PFSK-1 (cell line): ENCODE measurements around the gene DPH1.

Experiments used
- FOXP2 ChIP-seq: optimal IDR thresholded peaks from 2 replicates; pipeline ENCODE3; 2011; ENCODE audit warnings: borderline replicate concordance, control low read depth, inconsistent platforms; ENCODE audit not compliant: insufficient read depth; ENCODE audit errors: extremely low read length, extremely low read depth
- POLR2AphosphoS5 ChIP-seq: IDR thresholded peaks from 2 replicates; pipeline ENCODE4 v1.6.1; 2012; ENCODE audit warnings: low read depth, mild to moderate bottlenecking, control low read depth, low read length, moderate library complexity
- SIN3A ChIP-seq: IDR thresholded peaks from 2 replicates; pipeline ENCODE4 v1.6.1; 2012; ENCODE audit warnings: mild to moderate bottlenecking, low read length, moderate library complexity, borderline replicate concordance; ENCODE audit not compliant: insufficient read depth
- TAF1 ChIP-seq: IDR thresholded peaks from 2 replicates; pipeline ENCODE4 v1.6.1; 2012; ENCODE audit warnings: low read length, control low read depth, borderline replicate concordance; ENCODE audit not compliant: insufficient read depth
- TF ChIP-seq, protein P1 (sequence below), 2 experiments: IDR thresholded peaks; 2 replicates each; pipeline versions ENCODE4 v1.6.1 to v1.8.0; 2011 to 2012; ENCODE audit warnings: low read depth in 2 of 2, low read length in 2 of 2, control low read depth in 1 of 2, inconsistent platforms in 1 of 2, mild to moderate bottlenecking in 1 of 2, moderate library complexity in 1 of 2; ENCODE audit not compliant: insufficient read depth in 1 of 2

The DPH1 gene

DNA sequence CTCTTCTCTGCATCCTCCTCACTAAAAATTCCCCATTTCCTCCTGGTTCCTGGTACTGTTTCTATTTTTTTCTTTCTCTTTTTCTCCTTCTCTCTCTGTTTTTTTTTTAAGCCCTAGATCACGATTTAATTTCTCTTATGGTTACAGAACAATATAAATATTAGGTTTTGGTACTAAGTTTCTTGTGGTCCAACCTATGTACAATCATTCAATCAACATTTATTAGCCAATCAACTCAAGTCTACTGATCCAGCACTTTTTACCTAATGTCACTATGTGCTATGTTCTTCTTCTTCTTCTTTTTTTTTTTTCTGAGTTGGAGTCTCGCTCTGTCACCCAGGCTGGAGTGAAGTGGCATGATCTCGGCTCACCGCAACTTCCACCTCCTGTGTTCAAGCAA is 17.5 kb upstream of the DPH1 start:
- TF ChIP-seq POLR2AphosphoS5, result no peak
- TF ChIP-seq, protein P1, sequence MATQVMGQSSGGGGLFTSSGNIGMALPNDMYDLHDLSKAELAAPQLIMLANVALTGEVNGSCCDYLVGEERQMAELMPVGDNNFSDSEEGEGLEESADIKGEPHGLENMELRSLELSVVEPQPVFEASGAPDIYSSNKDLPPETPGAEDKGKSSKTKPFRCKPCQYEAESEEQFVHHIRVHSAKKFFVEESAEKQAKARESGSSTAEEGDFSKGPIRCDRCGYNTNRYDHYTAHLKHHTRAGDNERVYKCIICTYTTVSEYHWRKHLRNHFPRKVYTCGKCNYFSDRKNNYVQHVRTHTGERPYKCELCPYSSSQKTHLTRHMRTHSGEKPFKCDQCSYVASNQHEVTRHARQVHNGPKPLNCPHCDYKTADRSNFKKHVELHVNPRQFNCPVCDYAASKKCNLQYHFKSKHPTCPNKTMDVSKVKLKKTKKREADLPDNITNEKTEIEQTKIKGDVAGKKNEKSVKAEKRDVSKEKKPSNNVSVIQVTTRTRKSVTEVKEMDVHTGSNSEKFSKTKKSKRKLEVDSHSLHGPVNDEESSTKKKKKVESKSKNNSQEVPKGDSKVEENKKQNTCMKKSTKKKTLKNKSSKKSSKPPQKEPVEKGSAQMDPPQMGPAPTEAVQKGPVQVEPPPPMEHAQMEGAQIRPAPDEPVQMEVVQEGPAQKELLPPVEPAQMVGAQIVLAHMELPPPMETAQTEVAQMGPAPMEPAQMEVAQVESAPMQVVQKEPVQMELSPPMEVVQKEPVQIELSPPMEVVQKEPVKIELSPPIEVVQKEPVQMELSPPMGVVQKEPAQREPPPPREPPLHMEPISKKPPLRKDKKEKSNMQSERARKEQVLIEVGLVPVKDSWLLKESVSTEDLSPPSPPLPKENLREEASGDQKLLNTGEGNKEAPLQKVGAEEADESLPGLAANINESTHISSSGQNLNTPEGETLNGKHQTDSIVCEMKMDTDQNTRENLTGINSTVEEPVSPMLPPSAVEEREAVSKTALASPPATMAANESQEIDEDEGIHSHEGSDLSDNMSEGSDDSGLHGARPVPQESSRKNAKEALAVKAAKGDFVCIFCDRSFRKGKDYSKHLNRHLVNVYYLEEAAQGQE (IDR thresholded peaks at IDR 0.05; ENCODE audit: insufficient read depth in 1 of 2, low read depth in 2 of 2, low read length in 2 of 2), result no peak
- no peak for TF ChIP-seq TAF1
- no peak for TF ChIP-seq FOXP2
- no peak for TF ChIP-seq SIN3A

DNA sequence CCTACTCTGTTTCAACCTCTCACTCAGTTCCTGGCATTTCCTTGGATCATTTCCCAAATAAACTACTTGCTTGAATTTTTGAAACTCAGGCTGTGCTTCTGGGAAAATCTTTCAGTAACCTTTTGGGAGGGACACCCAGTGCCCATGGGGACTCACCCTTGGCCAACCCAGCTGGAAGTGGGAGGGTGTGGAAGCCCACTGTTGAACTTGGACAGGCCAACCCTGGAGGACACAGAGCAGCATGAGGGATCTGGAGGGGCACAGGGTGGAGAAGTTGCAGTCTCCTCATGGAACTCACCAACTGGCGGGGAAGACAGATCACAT is 16.0 kb upstream of the DPH1 start:
- TF ChIP-seq TAF1 (no peak), POLR2AphosphoS5 (no peak), FOXP2 (no peak), SIN3A (no peak)
- TF ChIP-seq, protein P1 (IDR thresholded peaks at IDR 0.05; ENCODE audit: insufficient read depth in 1 of 2, low read depth in 2 of 2, low read length in 2 of 2), result no peak

DNA sequence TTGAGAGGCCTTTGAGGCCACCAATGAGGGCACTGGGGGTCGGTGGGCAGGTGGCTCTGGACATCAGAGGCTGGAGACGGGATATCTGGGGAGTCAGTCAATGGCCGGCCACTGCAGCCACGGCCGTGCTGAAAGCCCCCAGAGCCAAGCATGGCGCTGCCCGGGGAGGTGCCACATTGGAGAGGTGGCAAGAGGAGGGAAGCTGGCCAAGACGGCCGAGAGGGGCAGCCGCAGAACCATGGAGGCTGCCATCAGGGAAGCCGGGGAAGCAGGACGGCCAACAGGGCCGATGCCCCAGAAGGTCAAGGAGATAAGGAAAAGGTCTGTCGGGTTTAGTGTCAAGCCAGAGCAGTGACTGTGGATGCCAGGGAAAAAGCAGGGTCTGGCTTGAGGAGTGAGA is 14.6 kb upstream of the DPH1 start:
- TF ChIP-seq, protein P1 (IDR thresholded peaks at IDR 0.05; ENCODE audit: insufficient read depth in 1 of 2, low read depth in 2 of 2, low read length in 2 of 2), result no peak
- TF ChIP-seq FOXP2 (no peak), TAF1 (no peak), POLR2AphosphoS5 (no peak), SIN3A (no peak)

DNA sequence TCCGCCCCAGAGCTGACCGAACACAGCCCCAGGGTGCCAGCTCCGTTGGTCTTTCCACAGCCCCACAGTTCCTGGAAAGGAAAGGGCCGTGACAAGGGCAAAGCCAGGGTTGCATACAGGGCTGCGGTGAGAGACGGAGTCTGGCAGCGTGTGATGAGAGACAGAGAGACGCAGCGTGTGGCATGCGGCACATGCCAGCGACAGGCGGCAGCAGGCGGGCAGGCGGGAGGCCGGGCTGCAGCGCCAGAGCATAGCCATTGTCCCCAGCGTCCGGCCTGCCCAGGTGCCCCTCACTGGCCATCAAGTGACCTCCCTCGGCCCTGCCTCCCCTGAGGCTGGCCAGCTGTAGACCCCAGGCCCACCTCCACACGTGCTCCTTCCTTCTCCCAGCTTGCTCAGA is 13.5 kb upstream of the DPH1 start:
- TF ChIP-seq FOXP2 (no peak), SIN3A (no peak), POLR2AphosphoS5 (no peak), TAF1 (no peak)
- TF ChIP-seq, protein P1 (IDR thresholded peaks at IDR 0.05; ENCODE audit: insufficient read depth in 1 of 2, low read depth in 2 of 2, low read length in 2 of 2), result no peak

DNA sequence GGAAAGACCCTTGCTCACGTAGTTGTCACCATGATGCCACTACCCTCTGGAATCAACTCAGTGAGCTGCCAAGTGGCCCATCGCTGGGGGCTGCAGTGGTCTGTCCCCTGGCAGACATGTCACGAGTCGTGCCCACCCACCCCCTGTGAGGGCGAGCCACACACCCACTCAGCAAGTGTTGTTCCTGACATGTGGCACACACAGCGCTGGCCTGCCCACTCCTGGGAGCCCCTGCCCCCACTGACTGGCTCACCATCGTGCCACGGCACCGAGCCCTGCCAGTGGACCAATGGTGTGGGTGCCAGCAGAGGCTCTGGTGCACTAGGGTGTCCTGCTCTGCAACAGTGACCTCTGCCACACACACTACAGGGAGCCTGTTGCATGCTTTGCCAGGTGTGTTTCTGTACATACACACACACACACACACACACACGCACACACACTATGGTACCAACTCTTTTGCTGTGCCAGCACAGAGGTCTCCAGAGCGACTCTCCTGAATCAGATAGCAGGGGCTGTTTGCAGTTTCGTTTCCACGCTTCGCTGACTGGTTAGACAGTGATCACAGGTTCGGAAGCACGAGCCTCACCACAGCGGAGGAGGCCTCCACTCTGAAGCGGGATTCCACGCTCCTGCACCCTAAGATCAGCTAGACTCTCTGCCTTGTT is 12.5 kb upstream of the DPH1 start:
- TF ChIP-seq SIN3A, result no peak
- TF ChIP-seq TAF1, result no peak
- TF ChIP-seq POLR2AphosphoS5, result no peak
- TF ChIP-seq, protein P1 (IDR thresholded peaks at IDR 0.05; ENCODE audit: insufficient read depth in 1 of 2, low read depth in 2 of 2, low read length in 2 of 2), result no peak
- TF ChIP-seq FOXP2, result no peak
